NCI-H524 treated with DMSO at 0.1 percent for 48 hours (cell line): Measurements from ENCODE around the gene SORCS2.

Experiments used
- DNase-seq: peaks from one replicate; lab custom pipeline; 2025; lab: John Stamatoyannopoulos, UW

SORCS2 gene

GRCh38 chr4:7192252-7193029 lies at the start of gene SORCS2:
TSS of gene SORCS2 (plus strand) at chr4:7192538.
- no peak for DNase-seq

GRCh38 chr4:7144374-7145290 lies 47.7 kb upstream of the SORCS2 start:
- no peak for DNase-seq

- DNase-seq: no peak
These were observed 46.9 kb upstream of the SORCS2 start for GRCh38 chr4:7145291-7145934.

GRCh38 chr4:7146059-7146785 lies 46.1 kb upstream of the SORCS2 start:
- no peak for DNase-seq

- DNase-seq: no peak
These were observed 45.6 kb upstream of the SORCS2 start for GRCh38 chr4:7146786-7147115.

GRCh38 chr4:7147261-7147660 lies 45.1 kb upstream of the SORCS2 start:
- no peak for DNase-seq

GRCh38 chr4:7147661-7148310 lies 44.6 kb upstream of the SORCS2 start:
- DNase-seq: no peak

GRCh38 chr4:7148337-7148736 lies 44.0 kb upstream of the SORCS2 start:
- no peak for DNase-seq

GRCh38 chr4:7150036-7150635 lies 42.2 kb upstream of the SORCS2 start:
- no peak for DNase-seq

- DNase-seq: no peak
These were observed 40.6 kb upstream of the SORCS2 start for GRCh38 chr4:7151668-7152227.

- no peak for DNase-seq
These were observed 38.6 kb upstream of the SORCS2 start for GRCh38 chr4:7153711-7154110.

- no peak for DNase-seq
These were observed 37.9 kb upstream of the SORCS2 start for GRCh38 chr4:7154351-7154981.

GRCh38 chr4:7155590-7156071 lies 36.7 kb upstream of the SORCS2 start:
- DNase-seq: no peak

GRCh38 chr4:7156328-7156727 lies 36.0 kb upstream of the SORCS2 start:
- DNase-seq: no peak

GRCh38 chr4:7156761-7157488 lies 35.4 kb upstream of the SORCS2 start:
- peak; percentile 2 for DNase-seq

GRCh38 chr4:7157666-7158065 lies 34.7 kb upstream of the SORCS2 start:
- no peak for DNase-seq

- no peak for DNase-seq
These were observed 34.1 kb upstream of the SORCS2 start for GRCh38 chr4:7158081-7158750.

GRCh38 chr4:7158991-7159390 lies 33.3 kb upstream of the SORCS2 start:
- DNase-seq: no peak

- DNase-seq: no peak
These were observed 32.4 kb upstream of the SORCS2 start for GRCh38 chr4:7159923-7160322.
